ENCODE results near the gene PKNOX2. TPM values are rescaled to one million over a fixed set of nuclear protein-coding genes. Genes with fewer than 3 reads are reported as not detected.
A peak's percentile ranks its signal among the peaks of the same experiment; 100 is the strongest.
"Not testable (repeated sequence)": the region's sequence is repeated elsewhere in the genome, so short reads cannot be mapped to it uniquely, and the experiment has no call there.

The PKNOX2 gene
- total RNA-seq, 1 donor from 2014 or later = 6.8 TPM

- no peaks in the 10 kb centered on the region for H3K27me3 ChIP-seq (ENCODE audit: control insufficient read depth in 3 of 3, insufficient read depth in 3 of 3, low read length in 3 of 3)
- H3K27ac ChIP-seq (ENCODE audit: low read depth, low read length) = peak overlapping the region; percentile 56
- H3K9me3 ChIP-seq (ENCODE audit: control insufficient read depth in 3 of 3, low read length in 3 of 3) = no peaks in the 10 kb centered on the region
- no peak overlapping the region for H3K9ac ChIP-seq (ENCODE audit: low read depth in 1 of 3, low read length in 3 of 3)
- H3K4me1 ChIP-seq (ENCODE audit: control insufficient read depth in 3 of 3, insufficient read depth in 3 of 3, low read length in 3 of 3) = peaks cover 46 to 58% (median 49%) of the 10 kb centered on the region in 3 donors
- no peak overlapping the region for H3K4me3 ChIP-seq (ENCODE audit: low read length in 3 of 3)
- no peaks in the 10 kb centered on the region for H3K36me3 ChIP-seq (ENCODE audit: control insufficient read depth in 3 of 3, insufficient read depth in 3 of 3, low read length in 3 of 3)
Observed at GRCh38 chr11:125214601-125215565, 50.3 kb downstream of the PKNOX2 start.

GRCh38 chr11:125215976-125216375 is 51.4 kb downstream of the PKNOX2 start:
- H3K36me3 ChIP-seq (ENCODE audit: control insufficient read depth in 3 of 3, insufficient read depth in 3 of 3, low read length in 3 of 3) = no peaks in the 10 kb centered on the region
- no peak overlapping the region for H3K27ac ChIP-seq (ENCODE audit: low read depth, low read length)
- H3K4me3 ChIP-seq (ENCODE audit: low read length in 3 of 3) = no peak overlapping the region
- no peaks in the 10 kb centered on the region for H3K27me3 ChIP-seq (ENCODE audit: control insufficient read depth in 3 of 3, insufficient read depth in 3 of 3, low read length in 3 of 3)
- no peaks in the 10 kb centered on the region for H3K9me3 ChIP-seq (ENCODE audit: control insufficient read depth in 3 of 3, low read length in 3 of 3)
- peak overlapping the region in 1 of 3 donors; percentile 0 for H3K9ac ChIP-seq (ENCODE audit: low read depth in 1 of 3, low read length in 3 of 3)
- H3K4me1 ChIP-seq (ENCODE audit: control insufficient read depth in 3 of 3, insufficient read depth in 3 of 3, low read length in 3 of 3) = peaks cover 38 to 47% (median 41%) of the 10 kb centered on the region in 3 donors

- no peak overlapping the region for H3K9ac ChIP-seq (ENCODE audit: low read depth in 1 of 3, low read length in 3 of 3)
- H3K4me3 ChIP-seq (ENCODE audit: low read length in 3 of 3) = no peak overlapping the region
- no peak overlapping the region for H3K27ac ChIP-seq (ENCODE audit: low read depth, low read length)
- peaks cover 25 to 52% (median 46%) of the 10 kb centered on the region in 3 donors for H3K4me1 ChIP-seq (ENCODE audit: control insufficient read depth in 3 of 3, insufficient read depth in 3 of 3, low read length in 3 of 3)
- H3K36me3 ChIP-seq (ENCODE audit: control insufficient read depth in 3 of 3, insufficient read depth in 3 of 3, low read length in 3 of 3) = no peaks in the 10 kb centered on the region
- H3K9me3 ChIP-seq (ENCODE audit: control insufficient read depth in 3 of 3, low read length in 3 of 3) = no peaks in the 10 kb centered on the region
- no peaks in the 10 kb centered on the region for H3K27me3 ChIP-seq (ENCODE audit: control insufficient read depth in 3 of 3, insufficient read depth in 3 of 3, low read length in 3 of 3)
Observed at GRCh38 chr11:125218336-125218735, 53.8 kb downstream of the PKNOX2 start.

- Histone ChIP-seq H3K27ac (ENCODE audit: low read depth, low read length) (no peak overlapping the region), H3K9me3 (ENCODE audit: control insufficient read depth in 3 of 3, low read length in 3 of 3) (no peaks in the 10 kb centered on the region), H3K9ac (ENCODE audit: low read depth in 1 of 3, low read length in 3 of 3) (no peak overlapping the region), H3K4me3 (ENCODE audit: low read length in 3 of 3) (no peak overlapping the region), H3K27me3 (ENCODE audit: control insufficient read depth in 3 of 3, insufficient read depth in 3 of 3, low read length in 3 of 3) (no peaks in the 10 kb centered on the region), H3K4me1 (ENCODE audit: control insufficient read depth in 3 of 3, insufficient read depth in 3 of 3, low read length in 3 of 3) (peaks cover 9 to 51% (median 37%) of the 10 kb centered on the region in 3 donors), H3K36me3 (ENCODE audit: control insufficient read depth in 3 of 3, insufficient read depth in 3 of 3, low read length in 3 of 3) (no peaks in the 10 kb centered on the region)
Observed at GRCh38 chr11:125221461-125221860, 56.9 kb downstream of the PKNOX2 start.

GRCh38 chr11:125222494-125222893 is 57.9 kb downstream of the PKNOX2 start:
- no peak overlapping the region for H3K27ac ChIP-seq (ENCODE audit: low read depth, low read length)
- H3K36me3 ChIP-seq (ENCODE audit: control insufficient read depth in 3 of 3, insufficient read depth in 3 of 3, low read length in 3 of 3) = no peaks in the 10 kb centered on the region
- peaks cover 5 to 42% (median 26%) of the 10 kb centered on the region in 3 donors for H3K4me1 ChIP-seq (ENCODE audit: control insufficient read depth in 3 of 3, insufficient read depth in 3 of 3, low read length in 3 of 3)
- no peaks in the 10 kb centered on the region for H3K9me3 ChIP-seq (ENCODE audit: control insufficient read depth in 3 of 3, low read length in 3 of 3)
- H3K27me3 ChIP-seq (ENCODE audit: control insufficient read depth in 3 of 3, insufficient read depth in 3 of 3, low read length in 3 of 3) = no peaks in the 10 kb centered on the region
- no peak overlapping the region for H3K9ac ChIP-seq (ENCODE audit: low read depth in 1 of 3, low read length in 3 of 3)
- no peak overlapping the region for H3K4me3 ChIP-seq (ENCODE audit: low read length in 3 of 3)

GRCh38 chr11:125223161-125223560 is 58.6 kb downstream of the PKNOX2 start:
- not testable (repeated sequence) for H3K36me3 ChIP-seq (ENCODE audit: control insufficient read depth in 3 of 3, insufficient read depth in 3 of 3, low read length in 3 of 3); H3K27ac ChIP-seq (ENCODE audit: low read depth, low read length); H3K9ac ChIP-seq (ENCODE audit: low read depth in 1 of 3, low read length in 3 of 3); H3K9me3 ChIP-seq (ENCODE audit: control insufficient read depth in 3 of 3, low read length in 3 of 3); H3K27me3 ChIP-seq (ENCODE audit: control insufficient read depth in 3 of 3, insufficient read depth in 3 of 3, low read length in 3 of 3); H3K4me3 ChIP-seq (ENCODE audit: low read length in 3 of 3)
- H3K4me1 ChIP-seq (ENCODE audit: control insufficient read depth in 3 of 3, insufficient read depth in 3 of 3, low read length in 3 of 3) = peaks cover 5 to 45% (median 26%) of the 10 kb centered on the region in 3 donors

- Histone ChIP-seq H3K9ac (ENCODE audit: low read depth in 1 of 3, low read length in 3 of 3) (peak overlapping the region in 1 of 3 donors; percentile 57), H3K9me3 (ENCODE audit: control insufficient read depth in 3 of 3, low read length in 3 of 3) (no peaks in the 10 kb centered on the region), H3K27me3 (ENCODE audit: control insufficient read depth in 3 of 3, insufficient read depth in 3 of 3, low read length in 3 of 3) (no peaks in the 10 kb centered on the region), H3K4me3 (ENCODE audit: low read length in 3 of 3) (no peak overlapping the region), H3K4me1 (ENCODE audit: control insufficient read depth in 3 of 3, insufficient read depth in 3 of 3, low read length in 3 of 3) (peaks cover 5 to 49% (median 34%) of the 10 kb centered on the region in 3 donors), H3K36me3 (ENCODE audit: control insufficient read depth in 3 of 3, insufficient read depth in 3 of 3, low read length in 3 of 3) (no peaks in the 10 kb centered on the region), H3K27ac (ENCODE audit: low read depth, low read length) (no peak overlapping the region)
Observed at GRCh38 chr11:125223901-125224361, 59.4 kb downstream of the PKNOX2 start.

GRCh38 chr11:125224391-125225021 is 60.0 kb downstream of the PKNOX2 start:
- H3K27me3 ChIP-seq (ENCODE audit: control insufficient read depth in 3 of 3, insufficient read depth in 3 of 3, low read length in 3 of 3) = no peaks in the 10 kb centered on the region

GRCh38 chr11:125225401-125225800 is 60.9 kb downstream of the PKNOX2 start:
- no peak overlapping the region for H3K4me3 ChIP-seq (ENCODE audit: low read length in 3 of 3)
- no peak overlapping the region for H3K27ac ChIP-seq (ENCODE audit: low read depth, low read length)
- no peaks in the 10 kb centered on the region for H3K27me3 ChIP-seq (ENCODE audit: control insufficient read depth in 3 of 3, insufficient read depth in 3 of 3, low read length in 3 of 3)
- H3K9me3 ChIP-seq (ENCODE audit: control insufficient read depth in 3 of 3, low read length in 3 of 3) = no peaks in the 10 kb centered on the region
- no peak overlapping the region for H3K9ac ChIP-seq (ENCODE audit: low read depth in 1 of 3, low read length in 3 of 3)
- H3K4me1 ChIP-seq (ENCODE audit: control insufficient read depth in 3 of 3, insufficient read depth in 3 of 3, low read length in 3 of 3) = peaks cover 5 to 63% (median 45%) of the 10 kb centered on the region in 3 donors
- H3K36me3 ChIP-seq (ENCODE audit: control insufficient read depth in 3 of 3, insufficient read depth in 3 of 3, low read length in 3 of 3) = no peaks in the 10 kb centered on the region

More at GRCh38 chr11:125224391-125225021, 60.0 kb downstream of the PKNOX2 start:
- H3K4me3 ChIP-seq (ENCODE audit: low read length in 3 of 3) = no peak overlapping the region
- peak overlapping the region in 1 of 3 donors; percentile 57 for H3K9ac ChIP-seq (ENCODE audit: low read depth in 1 of 3, low read length in 3 of 3)
- no peaks in the 10 kb centered on the region for H3K36me3 ChIP-seq (ENCODE audit: control insufficient read depth in 3 of 3, insufficient read depth in 3 of 3, low read length in 3 of 3)
- peaks cover 5 to 55% (median 40%) of the 10 kb centered on the region in 3 donors for H3K4me1 ChIP-seq (ENCODE audit: control insufficient read depth in 3 of 3, insufficient read depth in 3 of 3, low read length in 3 of 3)
- no peak overlapping the region for H3K27ac ChIP-seq (ENCODE audit: low read depth, low read length)
- no peaks in the 10 kb centered on the region for H3K9me3 ChIP-seq (ENCODE audit: control insufficient read depth in 3 of 3, low read length in 3 of 3)

- no peaks in the 10 kb centered on the region for H3K9me3 ChIP-seq (ENCODE audit: control insufficient read depth in 3 of 3, low read length in 3 of 3)
- H3K4me1 ChIP-seq (ENCODE audit: control insufficient read depth in 3 of 3, insufficient read depth in 3 of 3, low read length in 3 of 3) = peaks cover 5 to 63% (median 45%) of the 10 kb centered on the region in 3 donors
- no peak overlapping the region for H3K4me3 ChIP-seq (ENCODE audit: low read length in 3 of 3)
- no peak overlapping the region for H3K27ac ChIP-seq (ENCODE audit: low read depth, low read length)
- no peaks in the 10 kb centered on the region for H3K36me3 ChIP-seq (ENCODE audit: control insufficient read depth in 3 of 3, insufficient read depth in 3 of 3, low read length in 3 of 3)
- H3K9ac ChIP-seq (ENCODE audit: low read depth in 1 of 3, low read length in 3 of 3) = no peak overlapping the region
- no peaks in the 10 kb centered on the region for H3K27me3 ChIP-seq (ENCODE audit: control insufficient read depth in 3 of 3, insufficient read depth in 3 of 3, low read length in 3 of 3)
Observed at GRCh38 chr11:125226031-125226430, 61.5 kb downstream of the PKNOX2 start.

Measured in skeletal muscle tissue (tissue), 4 donors.